ENCODE measurements around the gene FMN2. TPM values are rescaled to one million over a fixed set of nuclear protein-coding genes. Genes with fewer than 3 reads are reported as not detected.

The FMN2 gene
- total RNA-seq, 1 experiment from 2014 or later = 0.59 TPM

GRCh38 chr1:240497908-240498307 lies 406.2 kb downstream of the FMN2 start:
- H3K27ac Mint-ChIP-seq = no peak overlapping the region
- H2BK120ac ChIP-seq (ENCODE audit: low read depth, low read length, poor library complexity, severe bottlenecking) = no peak overlapping the region
- WGBS (ENCODE audit: extremely low coverage, insufficient read length, low lambda C conversion rate) = no CpG with 5 or more reads among the region's 4 CpGs

More at GRCh38 chr1:240497908-240498307, 406.2 kb downstream of the FMN2 start:
- no peak overlapping the region for H3K56ac ChIP-seq (ENCODE audit: insufficient read length, low read depth, low read length)
- no peak overlapping the region for H4K91ac ChIP-seq (ENCODE audit: insufficient read length, low read depth, low read length)
- no peak overlapping the region for H2BK20ac ChIP-seq (ENCODE audit: low read depth, low read length, poor library complexity, severe bottlenecking)
- no peak overlapping the region for H4K8ac ChIP-seq (replicated peaks; ENCODE audit: insufficient read length, low read depth, low read length)
- Mint-ChIP-seq H3K36me3 (ENCODE audit: insufficient read depth in 1 of 3, low read depth in 3 of 3) (no peaks in the 10 kb centered on the region), H3K27me3 (ENCODE audit: low read depth) (peaks cover 9% of the 10 kb centered on the region), H3K9me3 (no peaks in the 10 kb centered on the region), H3K4me3 (no peak overlapping the region), H3K4me1 (peaks cover 0 to 4% of the 10 kb centered on the region in 2 experiments; a peak in 1 of 4 replicates)
- no peak overlapping the region for H3K4me2 ChIP-seq (ENCODE audit: insufficient read depth, insufficient read length, low read length)
- no peaks in the 10 kb centered on the region for H3K9me3 ChIP-seq (ENCODE audit: control insufficient read depth, low read depth, low read length)
- no peak overlapping the region for H2AK5ac ChIP-seq (ENCODE audit: insufficient read length, low read length)
- no peaks in the 10 kb centered on the region for H4K20me1 ChIP-seq (ENCODE audit: control insufficient read depth, insufficient read depth, insufficient read length)
- no peak overlapping the region for H3T11ph ChIP-seq (ENCODE audit: low read length)
- no peak overlapping the region for H3K23ac ChIP-seq (ENCODE audit: insufficient read length, low read depth, low read length)
- H3K79me1 ChIP-seq (ENCODE audit: insufficient read depth, low read depth, low read length, poor library complexity, severe bottlenecking) = no peaks in the 10 kb centered on the region
- no peak overlapping the region for H3K9ac ChIP-seq (ENCODE audit: extremely low read depth, insufficient read length, low read length)
- H2BK12ac ChIP-seq (ENCODE audit: insufficient read length, low read depth, low read length) = no peak overlapping the region
- 0 out of 2 replicates have a peak, but pooled peaks cover 5% of the 10 kb centered on the region for H3K4me1 ChIP-seq (ENCODE audit: insufficient read depth, low read length)
- DNase-seq = no peak
- H3K14ac ChIP-seq (ENCODE audit: insufficient read depth, low read length) = no peak overlapping the region
- H3K27ac ChIP-seq (ENCODE audit: insufficient read length, low read depth, low read length) = no peak overlapping the region
- H3K4ac ChIP-seq (ENCODE audit: low read depth, low read length) = no peak overlapping the region
- no peak overlapping the region for H2BK5ac ChIP-seq (ENCODE audit: insufficient read length, low read length)
- TF ChIP-seq, protein P1, sequence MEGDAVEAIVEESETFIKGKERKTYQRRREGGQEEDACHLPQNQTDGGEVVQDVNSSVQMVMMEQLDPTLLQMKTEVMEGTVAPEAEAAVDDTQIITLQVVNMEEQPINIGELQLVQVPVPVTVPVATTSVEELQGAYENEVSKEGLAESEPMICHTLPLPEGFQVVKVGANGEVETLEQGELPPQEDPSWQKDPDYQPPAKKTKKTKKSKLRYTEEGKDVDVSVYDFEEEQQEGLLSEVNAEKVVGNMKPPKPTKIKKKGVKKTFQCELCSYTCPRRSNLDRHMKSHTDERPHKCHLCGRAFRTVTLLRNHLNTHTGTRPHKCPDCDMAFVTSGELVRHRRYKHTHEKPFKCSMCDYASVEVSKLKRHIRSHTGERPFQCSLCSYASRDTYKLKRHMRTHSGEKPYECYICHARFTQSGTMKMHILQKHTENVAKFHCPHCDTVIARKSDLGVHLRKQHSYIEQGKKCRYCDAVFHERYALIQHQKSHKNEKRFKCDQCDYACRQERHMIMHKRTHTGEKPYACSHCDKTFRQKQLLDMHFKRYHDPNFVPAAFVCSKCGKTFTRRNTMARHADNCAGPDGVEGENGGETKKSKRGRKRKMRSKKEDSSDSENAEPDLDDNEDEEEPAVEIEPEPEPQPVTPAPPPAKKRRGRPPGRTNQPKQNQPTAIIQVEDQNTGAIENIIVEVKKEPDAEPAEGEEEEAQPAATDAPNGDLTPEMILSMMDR (conservative IDR thresholded peaks at IDR 0.05) = no peak
- no peak overlapping the region for H2AFZ ChIP-seq (ENCODE audit: low read length)
- H3K27me3 ChIP-seq (ENCODE audit: insufficient read depth, low read length) = no peaks in the 10 kb centered on the region; the same call in 1 of the 2 replicates
- H3K18ac ChIP-seq (ENCODE audit: insufficient read length, low read depth, low read length) = no peak overlapping the region
- no peak overlapping the region for H4K5ac ChIP-seq (ENCODE audit: insufficient read length, low read depth, low read length)
- H3K79me2 ChIP-seq (ENCODE audit: insufficient read depth, low read length) = no peaks in the 10 kb centered on the region
- H2BK15ac ChIP-seq (ENCODE audit: low read depth, low read length) = no peak overlapping the region
- peaks cover 4% of the 10 kb centered on the region for H3K23me2 ChIP-seq (ENCODE audit: insufficient read length, low read depth, low read length, poor library complexity, severe bottlenecking)
